Epithelial cell of prostate (primary cell): ENCODE results near the gene LAMA4.

Source experiments
- DNase-seq: peaks from one replicate; pipeline ENCODE4 v3.0.0-alpha.2; 2011; ENCODE audit warnings: low read depth, low spot score
- H3K27ac ChIP-seq: fragments of 450-650 bp; 2 replicates; pipeline ENCODE4 v1.5.1; 2017; ENCODE audit warnings: mild to moderate bottlenecking

LAMA4 gene

GRCh38 chr6:112275365-112275764 lies 21.0 kb upstream of the LAMA4 start:
- H3K27ac ChIP-seq = no peak overlapping the region
- no peak for DNase-seq

- DNase-seq = no peak
- no peak overlapping the region for H3K27ac ChIP-seq
These were observed 20.4 kb upstream of the LAMA4 start for GRCh38 chr6:112274774-112275173.

- no peak for DNase-seq
- no peak overlapping the region for H3K27ac ChIP-seq
These were observed 18.4 kb upstream of the LAMA4 start for GRCh38 chr6:112272799-112273198.

- no peak for DNase-seq
These were observed 16.4 kb upstream of the LAMA4 start for GRCh38 chr6:112270756-112271155.

GRCh38 chr6:112269979-112270566 lies 15.7 kb upstream of the LAMA4 start:
- H3K27ac ChIP-seq = no peak overlapping the region
- no peak for DNase-seq

More at GRCh38 chr6:112270756-112271155, 16.4 kb upstream of the LAMA4 start:
- H3K27ac ChIP-seq = no peak overlapping the region

- no peak for DNase-seq
- H3K27ac ChIP-seq = no peak overlapping the region
These were observed 14.7 kb upstream of the LAMA4 start for GRCh38 chr6:112269114-112269513.

GRCh38 chr6:112268654-112269053 lies 14.3 kb upstream of the LAMA4 start:
- DNase-seq = no peak
- no peak overlapping the region for H3K27ac ChIP-seq

GRCh38 chr6:112268019-112268418 lies 13.7 kb upstream of the LAMA4 start:
- DNase-seq = no peak
- H3K27ac ChIP-seq = no peak overlapping the region

GRCh38 chr6:112266331-112266730 lies 12.0 kb upstream of the LAMA4 start:
- H3K27ac ChIP-seq = no peak overlapping the region
- DNase-seq = no peak

GRCh38 chr6:112259337-112259675 lies 4.9 kb upstream of the LAMA4 start:
- H3K27ac ChIP-seq = no peak overlapping the region
- no peak for DNase-seq

GRCh38 chr6:112258642-112259336 lies 4.4 kb upstream of the LAMA4 start:
- no peak for DNase-seq
- H3K27ac ChIP-seq = no peak overlapping the region

- H3K27ac ChIP-seq = no peak overlapping the region
- no peak for DNase-seq
These were observed 3.0 kb upstream of the LAMA4 start for GRCh38 chr6:112257178-112257855.

GRCh38 chr6:112254921-112255320 lies 554 bp upstream of the LAMA4 start:
- no peak for DNase-seq
- H3K27ac ChIP-seq = no peak overlapping the region

- DNase-seq = no peak
These were observed 898 bp downstream of the LAMA4 start for GRCh38 chr6:112253498-112253840.

GRCh38 chr6:112252571-112253497 lies 1.5 kb downstream of the LAMA4 start:
- no peak for DNase-seq
- H3K27ac ChIP-seq = no peak overlapping the region

More at GRCh38 chr6:112253498-112253840, 898 bp downstream of the LAMA4 start:
- H3K27ac ChIP-seq = no peak overlapping the region

- H3K27ac ChIP-seq = no peak overlapping the region
- no peak for DNase-seq
These were observed 3.0 kb downstream of the LAMA4 start for GRCh38 chr6:112251171-112251875.

- DNase-seq = no peak
- H3K27ac ChIP-seq = no peak overlapping the region
These were observed 4.9 kb downstream of the LAMA4 start for GRCh38 chr6:112249489-112249888.

GRCh38 chr6:112247275-112247674 lies 7.1 kb downstream of the LAMA4 start:
- no peak for DNase-seq
- no peak overlapping the region for H3K27ac ChIP-seq

GRCh38 chr6:112245511-112246203 lies 8.7 kb downstream of the LAMA4 start:
- DNase-seq = no peak
- H3K27ac ChIP-seq = no peak overlapping the region
